ENCODE results near the gene ZNF462.

ZNF462 gene

GRCh38 chr9:107033966-107034365 is 171.0 kb downstream of the ZNF462 start:
- H3K4me3 ChIP-seq (ENCODE audit: control insufficient read depth, low read depth, low read length) = no peak overlapping the region
- DNase-seq (ENCODE audit: low read depth) = no peak
- TF ChIP-seq, protein P1, sequence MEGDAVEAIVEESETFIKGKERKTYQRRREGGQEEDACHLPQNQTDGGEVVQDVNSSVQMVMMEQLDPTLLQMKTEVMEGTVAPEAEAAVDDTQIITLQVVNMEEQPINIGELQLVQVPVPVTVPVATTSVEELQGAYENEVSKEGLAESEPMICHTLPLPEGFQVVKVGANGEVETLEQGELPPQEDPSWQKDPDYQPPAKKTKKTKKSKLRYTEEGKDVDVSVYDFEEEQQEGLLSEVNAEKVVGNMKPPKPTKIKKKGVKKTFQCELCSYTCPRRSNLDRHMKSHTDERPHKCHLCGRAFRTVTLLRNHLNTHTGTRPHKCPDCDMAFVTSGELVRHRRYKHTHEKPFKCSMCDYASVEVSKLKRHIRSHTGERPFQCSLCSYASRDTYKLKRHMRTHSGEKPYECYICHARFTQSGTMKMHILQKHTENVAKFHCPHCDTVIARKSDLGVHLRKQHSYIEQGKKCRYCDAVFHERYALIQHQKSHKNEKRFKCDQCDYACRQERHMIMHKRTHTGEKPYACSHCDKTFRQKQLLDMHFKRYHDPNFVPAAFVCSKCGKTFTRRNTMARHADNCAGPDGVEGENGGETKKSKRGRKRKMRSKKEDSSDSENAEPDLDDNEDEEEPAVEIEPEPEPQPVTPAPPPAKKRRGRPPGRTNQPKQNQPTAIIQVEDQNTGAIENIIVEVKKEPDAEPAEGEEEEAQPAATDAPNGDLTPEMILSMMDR (IDR thresholded peaks at IDR 0.05; ENCODE audit: control insufficient read depth, insufficient read depth, low read depth, low read length, missing control alignments) = no peak

- H3K4me3 ChIP-seq (ENCODE audit: control insufficient read depth, low read depth, low read length) = no peak overlapping the region
- TF ChIP-seq, protein P1 (IDR thresholded peaks at IDR 0.05; ENCODE audit: control insufficient read depth, insufficient read depth, low read depth, low read length, missing control alignments) = no peak
- DNase-seq (ENCODE audit: low read depth) = no peak
Measured at GRCh38 chr9:107034831-107035230, 171.9 kb downstream of the ZNF462 start.

- TF ChIP-seq, protein P1 (IDR thresholded peaks at IDR 0.05; ENCODE audit: control insufficient read depth, insufficient read depth, low read depth, low read length, missing control alignments) = no peak
- DNase-seq (ENCODE audit: low read depth) = no peak
- H3K4me3 ChIP-seq (ENCODE audit: control insufficient read depth, low read depth, low read length) = no peak overlapping the region
Measured at GRCh38 chr9:107036367-107036766, 173.4 kb downstream of the ZNF462 start.

GRCh38 chr9:107039542-107039941 is 176.6 kb downstream of the ZNF462 start:
- no peak for DNase-seq (ENCODE audit: low read depth)
- TF ChIP-seq, protein P1 (IDR thresholded peaks at IDR 0.05; ENCODE audit: control insufficient read depth, insufficient read depth, low read depth, low read length, missing control alignments) = no peak
- no peak overlapping the region for H3K4me3 ChIP-seq (ENCODE audit: control insufficient read depth, low read depth, low read length)

GRCh38 chr9:107042606-107043005 is 179.6 kb downstream of the ZNF462 start:
- TF ChIP-seq, protein P1 (IDR thresholded peaks at IDR 0.05; ENCODE audit: control insufficient read depth, insufficient read depth, low read depth, low read length, missing control alignments) = no peak
- DNase-seq (ENCODE audit: low read depth) = no peak
- no peak overlapping the region for H3K4me3 ChIP-seq (ENCODE audit: control insufficient read depth, low read depth, low read length)

DNA sequence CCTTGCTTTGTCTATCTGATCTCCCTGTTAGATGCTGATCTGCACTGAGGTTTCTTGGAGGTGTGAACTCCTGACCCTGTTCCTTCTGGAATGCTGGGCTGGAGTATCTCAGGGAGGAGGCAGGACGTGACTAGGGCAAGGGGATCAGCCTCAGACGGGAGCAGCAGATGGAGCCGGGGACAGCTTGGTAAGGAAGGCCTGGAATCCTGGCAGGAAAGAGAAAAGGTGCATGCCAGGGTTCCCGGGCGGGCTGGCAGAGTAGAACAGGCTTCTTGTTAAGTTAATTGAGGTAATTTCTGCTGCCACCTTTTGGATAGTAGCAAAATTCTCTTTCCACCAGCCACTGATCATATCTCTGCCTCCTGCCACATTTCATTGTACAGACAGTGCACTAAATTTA is 180.9 kb downstream of the ZNF462 start:
- no peak overlapping the region for H3K4me3 ChIP-seq (ENCODE audit: control insufficient read depth, low read depth, low read length)
- TF ChIP-seq, protein P1 (IDR thresholded peaks at IDR 0.05; ENCODE audit: control insufficient read depth, insufficient read depth, low read depth, low read length, missing control alignments) = no peak
- no peak for DNase-seq (ENCODE audit: low read depth)

DNA sequence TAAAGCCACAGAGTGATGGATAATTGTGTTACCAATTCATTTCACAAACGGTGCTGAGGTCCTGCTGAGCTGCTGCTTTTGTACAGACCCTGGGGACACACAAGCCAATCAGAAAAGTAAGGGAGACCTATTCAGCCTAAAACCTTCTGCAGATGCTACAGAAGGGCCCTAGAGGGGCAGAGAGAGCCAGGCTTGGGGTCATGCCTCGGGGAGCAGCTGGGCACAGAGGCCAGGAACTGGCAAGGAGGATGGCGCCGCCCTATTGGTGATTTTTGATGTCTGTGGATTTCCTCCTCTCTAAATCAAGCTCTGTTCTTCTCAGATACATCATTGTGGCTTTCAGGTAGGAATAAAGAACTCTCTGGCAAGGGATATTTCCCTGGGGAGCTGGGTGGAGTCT is 181.9 kb downstream of the ZNF462 start:
- DNase-seq (ENCODE audit: low read depth) = no peak
- TF ChIP-seq, protein P1 (IDR thresholded peaks at IDR 0.05; ENCODE audit: control insufficient read depth, insufficient read depth, low read depth, low read length, missing control alignments) = no peak
- no peak overlapping the region for H3K4me3 ChIP-seq (ENCODE audit: control insufficient read depth, low read depth, low read length)

Data from AG09309 (cell line).